SJCRH30 (cell line): Measurements from ENCODE around the gene C1QTNF8. TPM values are rescaled to one million over a fixed set of nuclear protein-coding genes. Genes with fewer than 3 reads are reported as not detected.

ENCODE experiments used
- DNase-seq, 2 experiments: peaks; one replicate each; pipeline ENCODE4 v3.0.0-alpha.2; 2015 to 2020
- H3K27ac ChIP-seq: fragments of 250-450 bp; sonication (Bioruptor Pico); 2 replicates; pipeline ENCODE4 v1.5.1; 2020; ENCODE audit warnings: mild to moderate bottlenecking, moderate library complexity
- H3K27me3 ChIP-seq: fragments of 250-450 bp; sonication (Bioruptor Pico); 2 replicates; pipeline ENCODE4 v1.5.1; 2020; ENCODE audit warnings: mild to moderate bottlenecking, moderate library complexity
- H3K36me3 ChIP-seq: fragments of 250-450 bp; sonication (Bioruptor Pico); 2 replicates; pipeline ENCODE4 v1.5.1; 2020; ENCODE audit warnings: mild to moderate bottlenecking, moderate library complexity
- H3K4me1 ChIP-seq: fragments of 250-450 bp; sonication (Bioruptor Pico); 2 replicates; pipeline ENCODE4 v1.5.1; 2020; ENCODE audit warnings: mild to moderate bottlenecking, moderate library complexity
- H3K4me3 ChIP-seq: fragments of 250-450 bp; sonication (Bioruptor Pico); 2 replicates; pipeline ENCODE4 v1.5.1; 2020; ENCODE audit warnings: mild to moderate bottlenecking, moderate library complexity
- H3K9me3 ChIP-seq: fragments of 250-450 bp; sonication (Bioruptor Pico); replicated peaks from 2 replicates; pipeline ENCODE4 v1.5.1; 2020; ENCODE audit warnings: mild to moderate bottlenecking, moderate library complexity
- total RNA-seq: library from RNA; depleted of rRNA; stranded (reverse); fragments of >200 nt; shearing (Covaris generic); gene quantifications from 2 replicates; pipeline ENCODE4 v1.2.3, GENCODE V29; 2014

The C1QTNF8 gene
- total RNA-seq, 1 experiment from 2014 or later = not detected

DNA sequence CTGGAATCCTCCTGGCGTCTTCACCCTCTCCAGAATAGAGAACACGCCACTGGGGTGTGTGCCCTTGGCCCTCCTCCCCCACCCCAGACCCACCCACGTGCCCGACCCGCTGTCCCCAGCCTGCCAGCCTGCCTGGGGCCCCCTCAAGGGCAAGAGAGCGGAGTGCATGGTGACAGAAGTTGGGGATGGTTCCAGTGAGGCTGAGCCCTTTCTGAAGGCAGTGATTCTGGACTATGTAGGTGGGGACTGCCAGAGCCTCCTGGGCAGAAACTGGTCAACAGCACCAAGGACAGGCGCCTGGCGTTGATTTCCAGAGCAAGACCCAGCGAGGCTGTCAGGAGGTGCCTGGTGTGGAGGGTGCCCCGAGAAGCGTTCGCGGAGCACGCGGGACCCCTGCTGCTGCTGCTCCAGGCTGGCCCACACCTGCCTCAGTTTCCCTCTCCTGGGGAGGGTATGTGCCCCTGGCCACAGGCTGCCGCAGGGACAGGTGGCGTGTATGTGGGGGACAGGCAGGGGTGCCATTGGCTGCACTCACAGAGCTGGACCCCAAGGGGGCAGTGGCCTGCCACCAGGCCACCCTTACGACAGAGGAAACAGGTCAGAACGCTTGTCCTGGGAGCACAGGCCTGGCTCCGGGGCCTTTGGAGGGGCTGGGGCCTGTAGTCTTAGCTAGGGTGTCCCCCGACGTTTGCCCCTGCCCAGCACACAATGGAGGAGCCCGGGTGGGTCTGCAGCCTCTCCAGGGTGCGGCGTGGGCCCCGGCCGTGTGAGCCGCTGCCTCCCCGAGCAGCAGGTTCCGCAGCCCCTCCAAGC lies 22.3 kb downstream of the C1QTNF8 start:
- Histone ChIP-seq H3K27me3 (peaks cover 3% of the 10 kb centered on the region; the same call in 1 of the 2 replicates), H3K4me1 (peaks cover 32% of the 10 kb centered on the region), H3K36me3 (no peaks in the 10 kb centered on the region), H3K9me3 (no peaks in the 10 kb centered on the region), H3K27ac (no peak overlapping the region), H3K4me3 (no peak overlapping the region)
- DNase-seq = no peak

DNA sequence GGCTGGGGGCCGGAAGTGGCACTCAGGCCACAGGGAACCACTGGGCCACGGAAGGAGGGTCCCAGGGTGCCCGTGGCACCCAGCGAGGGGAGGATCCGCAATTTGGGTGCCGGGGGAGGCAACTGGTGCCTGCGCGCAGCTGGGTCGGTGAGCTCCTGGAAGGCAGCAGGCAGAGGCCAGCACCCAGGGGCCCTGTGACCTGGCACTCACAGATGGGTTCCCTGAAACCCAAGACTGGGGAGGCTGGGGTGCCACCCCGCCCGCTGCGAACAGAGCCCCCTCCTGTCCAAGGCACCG lies 22.8 kb downstream of the C1QTNF8 start:
- H3K36me3 ChIP-seq = no peaks in the 10 kb centered on the region
- H3K4me1 ChIP-seq = peaks cover 30% of the 10 kb centered on the region
- H3K27ac ChIP-seq = no peak overlapping the region
- H3K27me3 ChIP-seq = peaks cover 3% of the 10 kb centered on the region; the same call in 1 of the 2 replicates
- no peak for DNase-seq
- no peaks in the 10 kb centered on the region for H3K9me3 ChIP-seq
- H3K4me3 ChIP-seq = no peak overlapping the region

DNA sequence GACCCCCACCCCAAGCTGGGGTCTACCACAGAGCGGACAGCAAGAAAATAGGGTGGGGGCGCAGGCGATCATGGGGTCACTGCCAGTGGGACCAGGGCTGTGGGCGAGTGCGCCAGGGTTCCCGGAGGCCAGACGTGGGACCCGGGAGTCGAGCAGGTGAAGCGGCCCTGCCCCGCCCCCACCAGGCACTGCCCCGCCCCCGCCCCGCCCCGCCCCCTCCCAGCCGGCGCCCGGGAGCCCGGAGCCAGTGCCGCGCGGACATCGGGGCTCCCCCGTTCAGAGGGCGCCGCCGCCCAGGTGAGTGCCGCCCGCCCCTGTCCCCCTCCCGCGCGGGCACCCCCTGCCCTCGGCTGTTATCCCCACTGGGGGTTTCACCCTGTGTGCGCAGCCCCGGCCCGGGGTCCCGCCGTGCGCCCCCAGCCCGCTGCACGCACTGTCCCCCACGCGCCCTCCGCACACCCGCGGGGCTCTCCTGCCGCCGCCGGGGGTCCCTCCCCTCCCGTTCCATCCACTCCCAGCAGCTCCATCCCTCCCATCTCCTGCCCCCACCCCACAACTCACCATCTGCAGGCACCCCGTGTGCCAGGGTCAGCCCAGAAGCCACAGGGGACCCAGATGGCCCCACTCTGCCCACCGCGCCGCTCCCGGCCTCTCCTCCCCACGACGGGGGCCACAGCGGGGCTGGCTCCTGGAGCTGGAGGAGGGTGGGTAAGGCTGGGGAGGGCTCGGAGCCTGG lies 23.4 kb downstream of the C1QTNF8 start, which contains the start of gene SSTR5:
Gene SSTR5, plus strand, starts transcription at position 222 of the 736 bp plus-strand sequence. CDS start 6,122 bp downstream, outside the sequence.
- Histone ChIP-seq H3K4me1 (peaks cover 25% of the 10 kb centered on the region), H3K9me3 (no peaks in the 10 kb centered on the region), H3K27ac (no peak within 1 kb of the TSS), H3K27me3 (peaks cover 3% of the 10 kb centered on the region; the same call in 1 of the 2 replicates), H3K36me3 (no peaks in the 10 kb centered on the region), H3K4me3 (no peak within 1 kb of the TSS)
- DNase-seq = no peak

DNA sequence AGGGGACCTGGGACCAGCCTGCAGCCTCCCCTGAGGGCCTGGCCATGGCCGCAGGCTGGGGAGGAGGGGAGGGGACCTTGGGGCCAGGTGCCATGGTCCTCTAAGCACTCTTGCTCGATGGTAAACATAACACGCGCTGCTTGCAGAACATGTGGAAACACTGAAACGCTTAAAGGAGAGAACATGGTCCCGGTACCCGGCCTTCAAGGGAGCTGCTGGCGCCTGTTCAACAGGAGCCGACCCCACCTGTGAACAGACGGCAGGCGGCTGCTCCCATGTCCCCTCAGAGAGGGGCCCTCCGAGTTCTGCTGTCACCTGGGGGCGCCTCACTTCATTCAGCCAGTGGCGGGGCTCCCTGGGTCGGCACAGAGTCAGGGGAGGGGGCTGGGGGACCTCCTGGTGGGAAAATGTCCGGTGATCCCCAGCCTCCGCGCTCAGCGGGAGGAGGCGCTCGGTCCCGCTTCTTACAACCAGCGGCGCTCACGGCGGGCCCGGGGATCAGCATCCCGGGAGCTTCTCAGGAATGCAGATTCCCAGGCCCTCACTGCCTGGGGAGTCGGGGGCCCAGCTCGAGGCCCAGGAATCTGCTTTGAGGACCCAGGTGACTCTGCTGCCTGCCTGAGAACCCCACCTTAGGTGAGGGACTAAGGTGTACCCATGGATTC lies 24.4 kb downstream of the C1QTNF8 start:
- H3K4me1 ChIP-seq = peaks cover 16% of the 10 kb centered on the region
- no peaks in the 10 kb centered on the region for H3K9me3 ChIP-seq
- DNase-seq = no peak
- no peaks in the 10 kb centered on the region for H3K36me3 ChIP-seq
- H3K27ac ChIP-seq = no peak overlapping the region
- H3K27me3 ChIP-seq = peaks cover 3% of the 10 kb centered on the region; the same call in 1 of the 2 replicates
- H3K4me3 ChIP-seq = no peak overlapping the region

DNA sequence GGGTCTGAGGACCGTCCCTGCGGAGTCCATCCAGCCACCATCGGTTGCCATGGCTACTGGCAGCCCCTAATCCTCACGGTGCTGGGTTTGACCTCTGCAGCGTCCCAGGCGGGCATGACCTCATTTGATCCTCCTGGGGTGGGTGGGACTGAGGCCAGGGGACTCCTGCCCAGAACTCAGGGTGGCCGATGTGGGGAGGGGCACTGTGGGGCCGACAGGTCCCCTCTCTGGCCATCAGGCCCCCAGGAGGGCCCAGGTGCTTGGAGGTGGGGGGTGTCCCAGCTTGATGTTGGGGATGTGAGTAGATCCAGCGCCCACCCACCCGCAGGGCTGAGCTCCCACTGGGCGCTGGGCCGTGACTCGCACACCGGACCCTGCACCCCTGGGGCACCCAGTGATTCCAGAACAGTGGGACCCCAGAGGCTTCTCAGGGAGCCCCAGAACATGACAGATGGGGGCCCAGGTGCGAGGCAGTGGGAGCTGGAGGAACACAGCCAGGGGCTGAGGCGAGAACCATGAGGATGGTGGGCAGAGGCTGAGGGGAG lies 25.1 kb downstream of the C1QTNF8 start:
- peaks cover 3% of the 10 kb centered on the region; the same call in 1 of the 2 replicates for H3K27me3 ChIP-seq
- H3K9me3 ChIP-seq = no peaks in the 10 kb centered on the region
- H3K4me3 ChIP-seq = no peak overlapping the region
- peaks cover 11% of the 10 kb centered on the region; the same call in 1 of the 2 replicates for H3K4me1 ChIP-seq
- H3K27ac ChIP-seq = no peak overlapping the region
- no peak for DNase-seq
- H3K36me3 ChIP-seq = no peaks in the 10 kb centered on the region

DNA sequence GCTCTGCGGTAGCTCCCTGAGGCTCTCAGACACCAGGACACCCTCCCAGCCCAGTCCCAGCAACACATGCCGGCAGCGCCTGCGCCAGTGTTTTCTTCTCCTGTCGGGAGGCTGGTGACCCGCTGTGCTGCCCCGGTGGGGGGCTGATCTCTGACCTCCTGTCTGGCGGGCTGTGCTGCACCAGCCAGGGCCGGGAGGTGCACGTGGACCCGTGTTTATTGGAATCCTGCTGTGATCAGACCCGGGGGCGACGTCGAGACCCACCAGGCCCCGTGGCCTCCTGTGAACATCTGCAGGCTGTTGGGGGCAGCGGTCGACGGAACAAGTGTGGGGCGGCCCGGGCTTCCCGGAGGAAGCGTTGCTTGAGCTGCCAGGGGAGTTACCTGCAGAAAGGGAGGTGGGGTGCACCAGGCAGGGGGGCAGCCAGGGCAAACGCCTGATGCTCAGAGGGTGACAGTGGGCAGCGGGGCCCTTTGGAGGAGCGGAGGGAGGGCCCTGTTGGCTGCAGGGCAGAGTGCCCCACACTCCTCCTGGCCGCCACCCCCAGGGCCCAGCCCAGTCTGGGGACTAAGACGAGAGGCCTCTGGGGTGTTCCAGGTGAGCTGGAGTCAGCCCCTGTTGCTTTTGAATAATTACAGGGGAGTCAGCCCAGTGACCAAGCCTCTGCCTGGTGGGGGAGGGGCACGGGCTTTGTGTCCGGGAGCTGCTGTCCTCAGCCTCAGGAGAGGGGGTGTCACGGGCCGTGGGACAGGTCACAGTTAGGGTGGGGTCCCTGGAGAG lies 25.8 kb downstream of the C1QTNF8 start:
- Histone ChIP-seq H3K9me3 (no peaks in the 10 kb centered on the region), H3K27me3 (peaks cover 3% of the 10 kb centered on the region; the same call in 1 of the 2 replicates), H3K36me3 (no peaks in the 10 kb centered on the region), H3K27ac (no peak overlapping the region), H3K4me3 (no peak overlapping the region), H3K4me1 (peaks cover 9% of the 10 kb centered on the region; the same call in 1 of the 2 replicates)
- no peak for DNase-seq

DNA sequence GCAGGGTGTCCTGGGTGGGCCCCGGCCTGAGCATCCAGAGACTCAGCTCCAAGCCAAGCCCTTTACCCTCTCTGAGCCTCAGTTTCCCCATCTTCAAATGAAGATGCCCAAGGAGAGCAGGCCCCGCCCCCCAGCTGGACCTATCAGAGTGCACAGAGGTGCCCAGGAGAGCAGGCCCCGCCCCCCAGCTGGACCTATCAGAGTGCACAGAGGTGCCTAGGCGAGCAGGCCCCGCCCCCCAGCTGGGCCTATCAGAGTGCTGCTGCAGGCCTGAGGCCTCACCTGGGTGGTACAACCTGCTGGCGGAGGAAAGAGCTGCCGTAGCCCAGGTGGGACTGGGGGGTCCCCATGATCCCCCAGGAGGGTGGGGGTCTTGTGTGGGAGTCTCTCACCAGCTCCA lies 26.9 kb downstream of the C1QTNF8 start:
- Histone ChIP-seq H3K9me3 (no peaks in the 10 kb centered on the region), H3K36me3 (no peaks in the 10 kb centered on the region), H3K4me1 (peaks cover 9% of the 10 kb centered on the region; the same call in 1 of the 2 replicates), H3K27me3 (peaks cover 3% of the 10 kb centered on the region; the same call in 1 of the 2 replicates), H3K27ac (no peak overlapping the region), H3K4me3 (no peak overlapping the region)
- DNase-seq = no peak

DNA sequence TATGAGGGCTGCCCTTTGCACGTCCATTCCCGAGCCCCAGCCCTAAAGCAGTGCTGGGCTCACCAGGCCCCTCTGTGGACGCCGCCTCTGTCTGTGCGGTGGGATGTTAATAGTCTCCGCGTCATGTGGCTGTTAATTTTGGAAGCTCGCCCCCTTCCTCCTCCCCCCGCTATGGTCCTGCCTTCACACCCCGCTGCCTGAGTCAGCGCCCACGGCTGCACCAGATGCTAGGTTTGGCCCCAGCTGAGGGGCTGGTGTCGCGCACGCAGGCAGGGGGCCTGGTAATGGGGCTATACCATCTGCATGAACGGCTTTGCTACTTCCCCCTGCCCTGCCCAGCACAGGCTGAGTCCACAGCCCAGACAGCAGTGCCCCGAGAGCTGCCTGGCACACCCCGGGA lies 27.6 kb downstream of the C1QTNF8 start:
- Histone ChIP-seq H3K4me3 (no peak overlapping the region), H3K9me3 (no peaks in the 10 kb centered on the region), H3K4me1 (peaks cover 9% of the 10 kb centered on the region; the same call in 1 of the 2 replicates), H3K27ac (no peak overlapping the region), H3K36me3 (no peaks in the 10 kb centered on the region), H3K27me3 (peaks cover 3% of the 10 kb centered on the region; the same call in 1 of the 2 replicates)
- DNase-seq = no peak

DNA sequence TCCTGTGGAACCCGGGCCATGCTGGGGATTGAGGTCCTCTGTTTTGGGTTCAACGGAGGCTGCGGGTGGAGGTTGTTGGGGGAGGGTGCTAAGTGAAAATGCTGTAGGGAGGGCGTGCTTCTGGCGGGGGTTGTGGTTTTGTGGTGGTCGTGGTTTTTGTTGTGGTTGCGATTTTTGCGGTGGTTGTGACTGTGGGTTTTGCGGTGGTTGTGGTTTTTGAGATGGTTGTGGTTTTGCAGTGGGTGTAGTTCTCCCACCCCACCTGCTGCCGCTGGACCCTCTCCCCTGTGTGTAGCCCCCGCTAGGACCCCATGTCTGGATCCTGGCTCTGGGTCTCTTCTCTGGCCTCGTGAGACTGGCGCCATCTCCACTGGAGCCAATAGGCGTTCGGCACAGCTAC lies 28.4 kb downstream of the C1QTNF8 start:
- Histone ChIP-seq H3K4me3 (no peak overlapping the region), H3K36me3 (no peaks in the 10 kb centered on the region), H3K9me3 (no peaks in the 10 kb centered on the region), H3K4me1 (peaks cover 9% of the 10 kb centered on the region; the same call in 1 of the 2 replicates), H3K27ac (no peak overlapping the region), H3K27me3 (peaks cover 3% of the 10 kb centered on the region; the same call in 1 of the 2 replicates)
- no peak for DNase-seq

DNA sequence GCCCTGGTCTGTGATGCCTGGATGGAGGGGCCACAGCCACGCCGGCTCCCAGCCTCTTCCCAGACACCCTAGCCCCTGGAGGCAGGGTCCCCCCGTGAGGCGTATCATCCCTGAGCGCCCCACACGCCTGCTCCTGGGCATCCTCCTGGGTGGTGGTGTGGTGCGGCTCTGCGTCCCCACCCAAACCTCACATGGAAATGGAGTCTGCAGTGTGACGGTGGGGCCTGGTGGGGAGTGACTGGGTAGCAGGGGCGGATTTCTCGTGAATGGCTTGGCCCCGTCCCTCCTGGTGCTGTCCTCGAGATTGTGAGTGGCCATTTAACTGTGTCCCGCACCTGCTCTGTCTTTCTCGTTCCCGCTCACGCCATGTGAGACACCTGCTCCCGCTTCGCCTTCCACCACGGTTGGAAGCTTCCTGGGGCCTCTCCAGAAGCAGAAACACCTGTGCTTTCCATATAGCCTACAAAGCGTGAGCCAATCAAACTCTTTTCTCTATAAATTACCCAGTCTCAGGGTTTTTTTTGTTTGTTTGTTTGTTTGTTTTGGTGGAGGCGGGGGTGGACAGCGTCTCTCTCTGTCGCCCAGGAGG lies 29.4 kb downstream of the C1QTNF8 start:
- H3K9me3 ChIP-seq = no peaks in the 10 kb centered on the region
- H3K4me1 ChIP-seq = peaks cover 9% of the 10 kb centered on the region; the same call in 1 of the 2 replicates
- H3K27ac ChIP-seq = no peak overlapping the region
- no peak overlapping the region for H3K4me3 ChIP-seq
- peaks cover 3% of the 10 kb centered on the region; the same call in 1 of the 2 replicates for H3K27me3 ChIP-seq
- DNase-seq = no peak
- no peaks in the 10 kb centered on the region for H3K36me3 ChIP-seq

DNA sequence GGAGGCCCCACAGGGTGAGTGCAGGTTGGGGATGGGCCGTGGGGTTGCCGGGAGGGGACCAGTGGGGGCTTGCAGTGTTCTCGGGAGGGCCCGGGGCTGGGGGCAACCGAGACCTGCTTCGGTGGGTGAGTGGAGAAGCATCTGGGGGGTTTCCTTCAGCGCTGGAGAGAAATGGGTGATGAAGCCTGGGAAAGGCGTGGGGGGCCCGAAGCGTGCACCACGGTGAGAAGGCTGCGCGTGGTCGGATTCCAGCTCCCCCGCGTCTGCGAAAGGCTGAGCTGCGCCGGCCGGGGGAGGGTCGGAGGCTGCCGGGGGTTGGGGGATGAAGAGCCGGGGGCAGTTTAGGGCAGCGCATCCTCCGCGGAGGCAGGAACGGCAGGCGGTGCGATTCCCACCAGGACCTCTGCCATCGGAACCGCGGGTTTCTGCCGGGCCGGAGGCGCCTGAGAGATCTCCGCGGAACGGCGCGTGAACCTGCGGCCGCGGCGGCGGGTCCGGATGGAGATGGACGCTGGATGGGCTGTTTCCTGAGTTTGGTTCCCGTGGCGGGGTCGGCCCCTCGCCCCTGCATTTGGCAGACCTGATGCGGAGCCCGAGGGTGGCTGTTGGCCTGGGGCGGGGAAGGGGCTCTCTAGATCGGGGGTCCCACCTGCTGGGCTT lies 30.4 kb downstream of the C1QTNF8 start:
- no peaks in the 10 kb centered on the region for H3K36me3 ChIP-seq
- no peak for DNase-seq
- H3K27ac ChIP-seq = no peak overlapping the region
- no peak overlapping the region for H3K4me3 ChIP-seq
- H3K27me3 ChIP-seq = no peaks in the 10 kb centered on the region
- H3K9me3 ChIP-seq = no peaks in the 10 kb centered on the region
- H3K4me1 ChIP-seq = peaks cover 4% of the 10 kb centered on the region; the same call in 1 of the 2 replicates

DNA sequence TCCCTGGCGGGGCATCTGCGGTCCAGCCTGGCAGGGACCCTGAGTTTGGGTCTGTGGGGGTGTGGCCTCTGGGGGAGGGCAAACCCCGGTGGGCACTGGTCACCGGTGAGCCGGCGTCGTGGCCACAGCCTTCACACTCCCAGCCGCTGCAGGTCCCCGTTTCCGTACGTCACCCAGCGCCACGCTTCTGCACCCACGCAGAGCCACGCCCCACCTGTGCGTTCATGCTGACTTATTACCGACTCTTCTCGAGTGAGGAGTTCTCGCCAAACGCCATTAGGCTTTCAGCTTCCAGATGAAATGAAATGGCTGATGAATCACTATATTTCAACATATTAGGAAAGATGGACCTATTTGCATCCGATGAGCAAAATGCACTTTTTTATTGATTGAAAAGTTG lies 32.3 kb downstream of the C1QTNF8 start:
- Histone ChIP-seq H3K4me1 (no peaks in the 10 kb centered on the region), H3K27me3 (no peaks in the 10 kb centered on the region), H3K4me3 (no peak overlapping the region), H3K27ac (no peak overlapping the region), H3K36me3 (no peaks in the 10 kb centered on the region), H3K9me3 (peaks cover 8% of the 10 kb centered on the region)
- no peak for DNase-seq

DNA sequence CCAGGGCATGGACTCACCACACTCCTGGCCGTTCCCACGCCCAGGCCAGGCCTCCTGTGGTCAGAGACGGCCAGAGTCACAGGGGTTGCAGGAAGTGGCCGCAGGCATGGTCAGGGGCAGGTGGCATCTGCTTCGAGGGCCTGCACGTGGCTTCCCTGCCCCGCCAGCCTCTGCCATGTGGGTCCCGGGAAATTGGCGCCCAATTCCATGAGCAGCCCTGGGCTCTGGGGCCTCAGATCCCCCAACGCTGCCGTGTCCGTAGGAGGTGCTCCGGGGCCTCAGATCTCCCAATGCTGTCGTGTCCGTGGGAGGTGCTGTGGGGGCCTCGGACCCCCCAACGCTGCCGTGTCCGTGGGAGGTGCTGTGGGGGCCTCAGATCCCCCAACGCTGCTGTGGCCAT lies 33.1 kb downstream of the C1QTNF8 start:
- Histone ChIP-seq H3K27me3 (no peaks in the 10 kb centered on the region), H3K27ac (no peak overlapping the region), H3K9me3 (peaks cover 9% of the 10 kb centered on the region), H3K36me3 (no peaks in the 10 kb centered on the region), H3K4me3 (no peak overlapping the region), H3K4me1 (no peaks in the 10 kb centered on the region)
- no peak for DNase-seq
